Pancreas (tissue), 10 donors: ENCODE results near the gene ADCY5. TPM values are rescaled to one million over a fixed set of nuclear protein-coding genes. Genes with fewer than 3 reads are reported as not detected.

Experiments used
- ATAC-seq, 4 donors: fragments of 200-7000 bp; cut with Tn5 transposase; one replicate each; pipeline versions ENCODE4 v1.8.0 to v1.9.1; 2020; ENCODE audit warnings: mild to moderate bottlenecking in 4 of 4, moderate library complexity in 4 of 4
- DNase-seq, 6 donors: peaks; one replicate each; pipeline ENCODE4 v3.0.0-alpha.2; 2020
- FAIRE-seq: peaks from 2 replicates; lab custom pipeline; 2012; peaks lifted over from hg19 to GRCh38; lab: Jason Lieb, UNC
- H3K27ac ChIP-seq, 4 donors: fragments of 200-600 bp; sonication (generic); 1 replicate in 3 of 4; 2 replicates in 1 of 4; pipeline versions ENCODE4 v1.5.0 to v1.8.0; 2020
- H3K27me3 ChIP-seq, 4 donors: fragments of 200-600 bp; one replicate each; pipeline ENCODE4 v1.8.0; 2021
- H3K36me3 ChIP-seq, 3 donors: fragments of 200-600 bp; sonication (generic) in 1 of 3; one replicate each; pipeline versions ENCODE4 v1.5.0 to v1.8.0; 2020 to 2021
- H3K4me1 ChIP-seq, 3 donors: fragments of 200-600 bp; one replicate each; pipeline ENCODE4 v1.8.0; 2021
- H3K4me3 ChIP-seq, 4 donors: fragments of 200-600 bp; sonication (generic) in 2 of 4; one replicate each; pipeline versions ENCODE4 v1.5.0 to v1.8.0; 2020 to 2021
- H3K9me3 ChIP-seq, 4 donors: fragments of 200-600 bp; one replicate each; pipeline ENCODE4 v1.8.0; 2021
- CTCF ChIP-seq, 4 donors: fragments of 200-600 bp; sonication (generic) in 3 of 4; IDR thresholded peaks; one replicate each; pipeline versions ENCODE4 v1.5.0 to v1.8.0; 2021; ENCODE audit warnings: antibody characterized with exemption in 4 of 4
- WGBS, 2 donors: extraction: QIAGEN DNeasy Blood & Tissue Kit; methylation state at CpG; one replicate each; pipeline ENCODE4 v1.1.7; 2013; 5-methylcytosine and 5-hydroxymethylcytosine counted together
- intact Hi-C, 3 donors: fragments of 100-400 bp; cut with DNase I; formaldehyde crosslinking; loops; one replicate each; pipeline versions ENCODE4 v1.11.1 to v1.14.2; 2022
- polyA plus RNA-seq, 2 donors: library from polyadenylated mRNA; stranded (reverse); fragments of 200-250 nt; gene quantifications; one replicate each; pipeline ENCODE4 v1.2.3, GENCODE V29; 2013
- total RNA-seq, 6 donors: library from RNA; stranded (reverse); fragmentation: NEBNext Ultra II Directional in 4 of 6; extraction: Animal tissue kit (Norgen Biotek cat#: 25700) in 4 of 6; gene quantifications; one replicate each; pipeline versions ENCODE4 v1.2.1 to v1.2.4, GENCODE V29; 2021 to 2023
- donor health status: healthy with polysubstance abuse.
- donor health status: DM: no; HTN: no; CAD: no; lungs with moderate emphysema.
- donor health status: DM: no; HTN: no; CAD: no.
- donor health status: control.
- donor health status: control.
- donor health status: Bipolar disorder and iron deficiency.
- donor health status: DM: yes; HTN: yes; CAD: no.
- donor health status: DM: no; HTN: no; CAD: no.
- donor health status: DM: no; HTN: no; CAD: no.
- donor health status: DM: yes; HTN: yes; CAD: no.

ADCY5 gene
- total and polyA plus RNA-seq, 8 donors, result 6.0 to 13.4 (median 9.6) TPM

GRCh38 chr3:123339302-123339701, 109.6 kb downstream of the ADCY5 start:
- intact Hi-C loops, result loop anchor here in 1 of 3 donors (10.0 kb wide), 1 partner anchor 145 kb away; no protein-coding TSS in a partner anchor
- WGBS, 2 donors, result 88 to 96% methylated on average over 3 of the region's 3 CpGs
- Histone ChIP-seq H3K4me3 (no peak overlapping the region), H3K36me3 (no peaks in the 10 kb centered on the region), H3K9me3 (no peaks in the 10 kb centered on the region), H3K4me1 (peaks cover 0 to 5% (median 4%) of the 10 kb centered on the region in 3 donors), H3K27ac (no peak overlapping the region), H3K27me3 (no peaks in the 10 kb centered on the region)
- no peak for TF ChIP-seq CTCF (IDR thresholded peaks at IDR 0.05)
- DNase-seq (peak in 1 of 6 donors; percentile 32), FAIRE-seq (no peak), ATAC-seq (no peak)

GRCh38 chr3:123338620-123339061, 110.2 kb downstream of the ADCY5 start:
- no peak overlapping the region for H3K4me3 ChIP-seq
- intact Hi-C loops, result loop anchor here in 1 of 3 donors (10.0 kb wide), 1 partner anchor 146 kb away; no protein-coding TSS in a partner anchor
- peak in 1 of 6 donors; percentile 28 for DNase-seq
- H3K9me3 ChIP-seq, result no peaks in the 10 kb centered on the region
- no peaks in the 10 kb centered on the region for H3K27me3 ChIP-seq
- H3K4me1 ChIP-seq, result peaks cover 0 to 5% (median 4%) of the 10 kb centered on the region in 3 donors
- no peak for TF ChIP-seq CTCF (IDR thresholded peaks at IDR 0.05)
- no peaks in the 10 kb centered on the region for H3K36me3 ChIP-seq
- no peak overlapping the region for H3K27ac ChIP-seq
- FAIRE-seq, result no peak
- 74 to 87% methylated on average over 5 of the region's 5 CpGs for WGBS, 2 donors
- ATAC-seq, result no peak

GRCh38 chr3:123337948-123338619, 110.8 kb downstream of the ADCY5 start:
- H3K9me3 ChIP-seq, result no peaks in the 10 kb centered on the region
- no peak overlapping the region for H3K4me3 ChIP-seq
- no peak overlapping the region for H3K27ac ChIP-seq
- FAIRE-seq (no peak), ATAC-seq (peak; percentile 62 to 91 (median 81)), DNase-seq (peak; percentile 46 to 68 (median 58))
- H3K27me3 ChIP-seq, result no peaks in the 10 kb centered on the region
- TF ChIP-seq CTCF (IDR thresholded peaks at IDR 0.05), result no peak
- H3K36me3 ChIP-seq, result no peaks in the 10 kb centered on the region
- intact Hi-C loops, result loop anchor here in 1 of 3 donors (10.0 kb wide), 1 partner anchor 147 kb away; no protein-coding TSS in a partner anchor
- 41 to 48% methylated on average over 8 of the region's 8 CpGs for WGBS, 2 donors
- peaks cover 0 to 5% (median 4%) of the 10 kb centered on the region in 3 donors for H3K4me1 ChIP-seq

GRCh38 chr3:123337226-123337625, 111.7 kb downstream of the ADCY5 start:
- ATAC-seq (no peak), DNase-seq (peak in 1 of 6 donors; percentile 21), FAIRE-seq (no peak)
- H3K36me3 ChIP-seq, result no peaks in the 10 kb centered on the region
- no peak overlapping the region for H3K27ac ChIP-seq
- no peaks in the 10 kb centered on the region for H3K27me3 ChIP-seq
- H3K4me3 ChIP-seq, result no peak overlapping the region
- peaks cover 0 to 5% (median 4%) of the 10 kb centered on the region in 3 donors for H3K4me1 ChIP-seq
- intact Hi-C loops, result loop anchor here in 1 of 3 donors (10.0 kb wide), 1 partner anchor 148 kb away; no protein-coding TSS in a partner anchor
- WGBS, 2 donors, result 97 to 98% methylated on average over 11 of the region's 11 CpGs
- no peaks in the 10 kb centered on the region for H3K9me3 ChIP-seq
- TF ChIP-seq CTCF (IDR thresholded peaks at IDR 0.05), result no peak
